H9 (cell line): ENCODE measurements around the gene ZP3. TPM values are rescaled to one million over a fixed set of nuclear protein-coding genes. Genes with fewer than 3 reads are reported as not detected.
"Not testable (repeated sequence)": the region's sequence is repeated elsewhere in the genome, so short reads cannot be mapped to it uniquely, and the experiment has no call there.

ENCODE experiments used
- DNase-seq: peaks from one replicate; pipeline ENCODE4 v3.0.0-alpha.2; 2017
- H2AFZ ChIP-seq: one replicate; pipeline ENCODE4 v1.6.1; 2013; ENCODE audit warnings: mild to moderate bottlenecking, low read length, control low read depth, moderate library complexity
- H2AK5ac ChIP-seq: 2 replicates; pipeline ENCODE4 v1.6.1; 2013; ENCODE audit warnings: low read length, control low read depth, mixed read lengths; ENCODE audit not compliant: insufficient read length
- H2BK120ac ChIP-seq: one replicate; pipeline ENCODE4 v1.6.1; 2013; ENCODE audit warnings: low read depth, mild to moderate bottlenecking, low read length, control low read depth, inconsistent platforms; ENCODE audit not compliant: poor library complexity, severe bottlenecking
- H2BK12ac ChIP-seq: 2 replicates; pipeline ENCODE4 v1.6.1; 2013; ENCODE audit warnings: low read length, control low read depth, mixed read lengths, low read depth; ENCODE audit not compliant: insufficient read length
- H2BK15ac ChIP-seq: 2 replicates; pipeline ENCODE4 v1.6.1; 2013; ENCODE audit warnings: low read depth, low read length, control low read depth
- H2BK20ac ChIP-seq: one replicate; pipeline ENCODE4 v1.6.1; 2013; ENCODE audit warnings: low read depth, mild to moderate bottlenecking, low read length, control low read depth, inconsistent platforms; ENCODE audit not compliant: poor library complexity, severe bottlenecking
- H2BK5ac ChIP-seq: 2 replicates; pipeline ENCODE4 v1.6.1; 2013; ENCODE audit warnings: low read length, control low read depth, mixed read lengths; ENCODE audit not compliant: insufficient read length
- H3K14ac ChIP-seq: 2 replicates; pipeline ENCODE4 v1.6.1; 2013; ENCODE audit warnings: low read length, control low read depth; ENCODE audit not compliant: insufficient read depth
- H3K18ac ChIP-seq: 2 replicates; pipeline ENCODE4 v1.6.1; 2013; ENCODE audit warnings: low read depth, mild to moderate bottlenecking, mixed read lengths, low read length, control low read depth; ENCODE audit not compliant: insufficient read length
- H3K23ac ChIP-seq: 2 replicates; pipeline ENCODE4 v1.6.1; 2013; ENCODE audit warnings: low read length, control low read depth, mixed read lengths, low read depth; ENCODE audit not compliant: insufficient read length
- H3K23me2 ChIP-seq: 2 replicates; pipeline ENCODE4 v1.6.1; 2013; ENCODE audit warnings: low read depth, mild to moderate bottlenecking, mixed read lengths, low read length, control low read depth; ENCODE audit not compliant: insufficient read length, poor library complexity, severe bottlenecking
- H3K27ac ChIP-seq: 2 replicates; pipeline ENCODE4 v1.5.1; 2013; ENCODE audit warnings: low read length, control low read depth, mixed read lengths, low read depth; ENCODE audit not compliant: insufficient read length
- H3K27me3 ChIP-seq: 2 replicates; pipeline ENCODE4 v1.6.1; 2013; ENCODE audit warnings: low read length, control low read depth, inconsistent platforms; ENCODE audit not compliant: insufficient read depth
- H3K4ac ChIP-seq: 2 replicates; pipeline ENCODE4 v1.6.1; 2013; ENCODE audit warnings: low read depth, mild to moderate bottlenecking, control low read depth, inconsistent platforms, low read length, moderate library complexity
- H3K4me1 ChIP-seq: 2 replicates; pipeline ENCODE4 v1.6.1; 2013; ENCODE audit warnings: low read length, control low read depth, inconsistent platforms; ENCODE audit not compliant: insufficient read depth
- H3K4me2 ChIP-seq: 2 replicates; pipeline ENCODE4 v1.6.1; 2013; ENCODE audit warnings: low read length, control low read depth, mixed read lengths; ENCODE audit not compliant: insufficient read length, insufficient read depth
- H3K56ac ChIP-seq: 2 replicates; pipeline ENCODE4 v1.6.1; 2013; ENCODE audit warnings: low read depth, mild to moderate bottlenecking, mixed read lengths, low read length, control low read depth; ENCODE audit not compliant: insufficient read length
- H3K79me1 ChIP-seq: 2 replicates; pipeline ENCODE4 v1.6.1; 2013; ENCODE audit warnings: low read depth, mild to moderate bottlenecking, moderate library complexity, low read length, control low read depth, inconsistent platforms; ENCODE audit not compliant: insufficient read depth, poor library complexity, severe bottlenecking
- H3K79me2 ChIP-seq: 2 replicates; pipeline ENCODE4 v1.6.1; 2013; ENCODE audit warnings: low read length, control low read depth, inconsistent platforms; ENCODE audit not compliant: insufficient read depth
- H3K9ac ChIP-seq: 2 replicates; pipeline ENCODE4 v1.6.1; 2013; ENCODE audit warnings: low read length, control low read depth, mixed read lengths; ENCODE audit not compliant: insufficient read length; ENCODE audit errors: extremely low read depth
- H3K9me3 ChIP-seq: one replicate; pipeline ENCODE4 v1.6.1; 2013; ENCODE audit warnings: low read depth, low read length, inconsistent platforms; ENCODE audit not compliant: control insufficient read depth
- H3T11ph ChIP-seq: one replicate; pipeline ENCODE4 v1.6.1; 2013; ENCODE audit warnings: mild to moderate bottlenecking, low read length, control low read depth, inconsistent platforms
- H4K20me1 ChIP-seq: one replicate; pipeline ENCODE4 v1.6.1; 2013; ENCODE audit not compliant: control insufficient read depth, insufficient read length, insufficient read depth
- H4K5ac ChIP-seq: 2 replicates; pipeline ENCODE4 v1.6.1; 2013; ENCODE audit warnings: low read depth, mild to moderate bottlenecking, mixed read lengths, low read length, control low read depth; ENCODE audit not compliant: insufficient read length
- H4K8ac ChIP-seq: replicated peaks from 2 replicates; pipeline ENCODE4 v1.6.1; 2013; ENCODE audit warnings: low read length, control low read depth, mixed read lengths, low read depth; ENCODE audit not compliant: insufficient read length
- H4K91ac ChIP-seq: 2 replicates; pipeline ENCODE4 v1.6.1; 2013; ENCODE audit warnings: low read depth, mild to moderate bottlenecking, moderate library complexity, mixed read lengths, low read length, control low read depth; ENCODE audit not compliant: insufficient read length
- H3K27ac Mint-ChIP-seq, 3 experiments: 2 replicates in 2 of 3; 3 replicates in 1 of 3; pipeline ENCODE4 v1.8.0; 2020 to 2021; ENCODE audit warnings: mixed read lengths in 3 of 3, mild to moderate bottlenecking in 1 of 3, moderate library complexity in 1 of 3
- H3K27me3 Mint-ChIP-seq: 2 replicates; pipeline ENCODE4 v1.8.0; 2021; ENCODE audit warnings: low read depth, mild to moderate bottlenecking, moderate library complexity, mixed read lengths
- H3K36me3 Mint-ChIP-seq, 3 experiments: 2 replicates in 2 of 3; 3 replicates in 1 of 3; pipeline ENCODE4 v1.8.0; 2020 to 2021; ENCODE audit warnings: low read depth in 3 of 3, mixed read lengths in 3 of 3; ENCODE audit not compliant: insufficient read depth in 1 of 3
- H3K4me1 Mint-ChIP-seq, 2 experiments: 2 replicates each; pipeline ENCODE4 v1.8.0; 2020; ENCODE audit warnings: mixed read lengths in 2 of 2
- H3K4me3 Mint-ChIP-seq, 2 experiments: 2 replicates in 1 of 2; 3 replicates in 1 of 2; pipeline ENCODE4 v1.8.0; 2020 to 2021; ENCODE audit warnings: mild to moderate bottlenecking in 2 of 2, mixed read lengths in 2 of 2, moderate library complexity in 1 of 2
- H3K9me3 Mint-ChIP-seq, 2 experiments: 2 replicates in 1 of 2; 3 replicates in 1 of 2; pipeline ENCODE4 v1.8.0; 2020; ENCODE audit warnings: mild to moderate bottlenecking in 2 of 2, mixed read lengths in 2 of 2, moderate library complexity in 1 of 2
- WGBS: extraction: QIAGEN DNeasy Blood & Tissue Kit; methylation state at CpG from one replicate; pipeline ENCODE4 v1.1.7; 2013; ENCODE audit warnings: missing lambda C conversion rate, low lambda C conversion rate, mixed read lengths; ENCODE audit not compliant: insufficient read length; ENCODE audit errors: extremely low coverage; 5-methylcytosine and 5-hydroxymethylcytosine counted together
- total RNA-seq: library from RNA; stranded (reverse); gene quantifications from 2 replicates; pipeline ENCODE4 v1.2.1, GENCODE V29; 2021

Gene ZP3
- total RNA-seq, 1 experiment from 2014 or later = 1.3 TPM

GRCh38 chr7:76485822-76486610 is 61.3 kb downstream of the ZP3 start:
- not testable (repeated sequence) for H3K14ac ChIP-seq, H4K5ac ChIP-seq, H3K9ac ChIP-seq, H3K27ac ChIP-seq, DNase-seq, H3K27me3 ChIP-seq, H3K4me3 Mint-ChIP-seq, H2AFZ ChIP-seq, H3K4me1 Mint-ChIP-seq, H3K9me3 ChIP-seq, H2BK5ac ChIP-seq, H2BK120ac ChIP-seq, H3T11ph ChIP-seq, H2BK12ac ChIP-seq, H3K27ac Mint-ChIP-seq, H3K23ac ChIP-seq, H2AK5ac ChIP-seq, H3K27me3 Mint-ChIP-seq, H3K56ac ChIP-seq, H3K4me1 ChIP-seq, H4K8ac ChIP-seq, H3K4me2 ChIP-seq, H3K23me2 ChIP-seq, H4K20me1 ChIP-seq, H3K79me2 ChIP-seq, H3K79me1 ChIP-seq, H2BK15ac ChIP-seq, H4K91ac ChIP-seq, H2BK20ac ChIP-seq, H3K9me3 Mint-ChIP-seq, H3K18ac ChIP-seq, H3K4ac ChIP-seq
- WGBS = no CpG with 5 or more reads among the region's 20 CpGs
- H3K36me3 Mint-ChIP-seq = peaks cover 10 to 18% (median 15%) of the 10 kb centered on the region in 3 experiments; a peak in 6 of 7 replicates

GRCh38 chr7:76486618-76487017 is 61.9 kb downstream of the ZP3 start:
- not testable (repeated sequence) for H3K18ac ChIP-seq, H3K9me3 Mint-ChIP-seq, H3T11ph ChIP-seq, H3K23ac ChIP-seq, H3K27me3 Mint-ChIP-seq, H2BK20ac ChIP-seq, DNase-seq, H3K4me3 Mint-ChIP-seq, H3K4me2 ChIP-seq, H3K23me2 ChIP-seq, H3K79me1 ChIP-seq, H3K79me2 ChIP-seq, H2AK5ac ChIP-seq, H3K4me1 ChIP-seq, H3K4ac ChIP-seq, H2AFZ ChIP-seq, H4K20me1 ChIP-seq, H3K27ac Mint-ChIP-seq, H3K27ac ChIP-seq, H3K56ac ChIP-seq, H3K9ac ChIP-seq, H3K9me3 ChIP-seq, H4K91ac ChIP-seq, H2BK5ac ChIP-seq, H2BK12ac ChIP-seq, H2BK15ac ChIP-seq, H4K8ac ChIP-seq, H3K4me1 Mint-ChIP-seq, H3K14ac ChIP-seq, H4K5ac ChIP-seq, H2BK120ac ChIP-seq, H3K27me3 ChIP-seq
- WGBS = no CpG with 5 or more reads among the region's 5 CpGs
- H3K36me3 Mint-ChIP-seq = peaks cover 10 to 18% (median 15%) of the 10 kb centered on the region in 3 experiments; a peak in 6 of 7 replicates
